Left ventricle myocardium inferior (tissue), 1 donor: Measurements from ENCODE around the gene WNT2. TPM values are rescaled to one million over a fixed set of nuclear protein-coding genes. Genes with fewer than 3 reads are reported as not detected.

ENCODE experiments used
- DNase-seq: peaks from one replicate; pipeline ENCODE4 v3.0.0-alpha.2; 2020
- H3K27ac ChIP-seq: fragments of 200-600 bp; replicated peaks from 2 replicates; pipeline ENCODE4 v1.8.0; 2021
- H3K27me3 ChIP-seq: fragments of 200-600 bp; 2 replicates; pipeline ENCODE4 v1.8.0; 2021; ENCODE audit warnings: low read depth
- H3K36me3 ChIP-seq: fragments of 200-600 bp; 2 replicates; pipeline ENCODE4 v1.8.0; 2021
- H3K4me1 ChIP-seq: fragments of 200-600 bp; 2 replicates; pipeline ENCODE4 v1.8.0; 2021
- H3K4me3 ChIP-seq: fragments of 200-600 bp; 2 replicates; pipeline ENCODE4 v1.8.0; 2021; ENCODE audit warnings: mild to moderate bottlenecking, moderate library complexity
- H3K9me3 ChIP-seq: fragments of 200-600 bp; replicated peaks from 2 replicates; pipeline ENCODE4 v1.8.0; 2021
- intact Hi-C: fragments of 100-400 bp; cut with micrococcal nuclease; formaldehyde crosslinking; loops from one replicate; pipeline ENCODE4 v1.11.0; 2022
- total RNA-seq: library from RNA; stranded (reverse); fragmentation: NEBNext Ultra II Directional; extraction: Animal tissue kit (Norgen Biotek cat#: 25700); gene quantifications from one replicate; pipeline ENCODE4 v1.2.1, GENCODE V29; 2021
- TF ChIP-seq, protein P1 (sequence below): fragments of 200-600 bp; IDR thresholded peaks from 2 replicates; pipeline ENCODE4 v1.8.0; 2021; ENCODE audit warnings: antibody characterized with exemption, mild to moderate bottlenecking, borderline replicate concordance
- donor health status: DM: no; HTN: yes; CAD: no; lungs with severe emphysema.

WNT2 gene
- total RNA-seq, 1 donor from 2014 or later = 0.14 TPM

GRCh38 chr7:117279931-117280557, 42.8 kb downstream of the WNT2 start:
- TF ChIP-seq, protein P1, sequence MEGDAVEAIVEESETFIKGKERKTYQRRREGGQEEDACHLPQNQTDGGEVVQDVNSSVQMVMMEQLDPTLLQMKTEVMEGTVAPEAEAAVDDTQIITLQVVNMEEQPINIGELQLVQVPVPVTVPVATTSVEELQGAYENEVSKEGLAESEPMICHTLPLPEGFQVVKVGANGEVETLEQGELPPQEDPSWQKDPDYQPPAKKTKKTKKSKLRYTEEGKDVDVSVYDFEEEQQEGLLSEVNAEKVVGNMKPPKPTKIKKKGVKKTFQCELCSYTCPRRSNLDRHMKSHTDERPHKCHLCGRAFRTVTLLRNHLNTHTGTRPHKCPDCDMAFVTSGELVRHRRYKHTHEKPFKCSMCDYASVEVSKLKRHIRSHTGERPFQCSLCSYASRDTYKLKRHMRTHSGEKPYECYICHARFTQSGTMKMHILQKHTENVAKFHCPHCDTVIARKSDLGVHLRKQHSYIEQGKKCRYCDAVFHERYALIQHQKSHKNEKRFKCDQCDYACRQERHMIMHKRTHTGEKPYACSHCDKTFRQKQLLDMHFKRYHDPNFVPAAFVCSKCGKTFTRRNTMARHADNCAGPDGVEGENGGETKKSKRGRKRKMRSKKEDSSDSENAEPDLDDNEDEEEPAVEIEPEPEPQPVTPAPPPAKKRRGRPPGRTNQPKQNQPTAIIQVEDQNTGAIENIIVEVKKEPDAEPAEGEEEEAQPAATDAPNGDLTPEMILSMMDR = no peak
- DNase-seq = no peak
- peaks cover 12% of the 10 kb centered on the region for H3K27me3 ChIP-seq
- no peaks in the 10 kb centered on the region for H3K4me1 ChIP-seq
- intact Hi-C loops = no loop called here
- no peak overlapping the region for H3K27ac ChIP-seq
- H3K4me3 ChIP-seq = no peak overlapping the region
- no peaks in the 10 kb centered on the region for H3K36me3 ChIP-seq
- no peaks in the 10 kb centered on the region for H3K9me3 ChIP-seq

DNA sequence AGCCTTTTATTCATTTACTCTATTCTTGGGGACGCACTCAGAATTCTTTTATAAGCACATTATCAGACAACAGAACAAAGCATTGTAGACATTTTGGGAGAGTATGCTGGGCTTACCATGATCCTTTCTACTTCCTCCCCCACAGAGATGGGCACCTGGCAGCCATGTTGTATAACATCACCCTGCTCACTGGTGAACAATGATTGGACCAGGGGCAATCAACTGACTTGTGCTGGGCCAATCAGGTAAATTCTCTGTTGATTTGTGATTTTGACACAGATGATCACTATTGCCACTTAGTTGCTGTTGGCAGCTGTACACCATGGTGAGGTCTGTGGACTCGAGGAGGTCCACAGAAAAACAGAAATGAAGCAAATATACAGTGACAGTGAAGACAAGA, 43.7 kb downstream of the WNT2 start:
- H3K27ac ChIP-seq = no peak overlapping the region
- no peaks in the 10 kb centered on the region for H3K9me3 ChIP-seq
- no peaks in the 10 kb centered on the region for H3K4me1 ChIP-seq
- TF ChIP-seq, protein P1 = no peak
- intact Hi-C loops = no loop called here
- DNase-seq = no peak
- H3K27me3 ChIP-seq = peaks cover 17% of the 10 kb centered on the region
- no peaks in the 10 kb centered on the region for H3K36me3 ChIP-seq
- H3K4me3 ChIP-seq = no peak overlapping the region

GRCh38 chr7:117278040-117278439, 44.8 kb downstream of the WNT2 start:
- DNase-seq = no peak
- Histone ChIP-seq H3K27ac (no peak overlapping the region), H3K4me3 (no peak overlapping the region), H3K27me3 (peaks cover 17% of the 10 kb centered on the region), H3K36me3 (no peaks in the 10 kb centered on the region), H3K9me3 (no peaks in the 10 kb centered on the region), H3K4me1 (no peaks in the 10 kb centered on the region)
- TF ChIP-seq, protein P1 = no peak
- intact Hi-C loops = no loop called here

GRCh38 chr7:117277576-117277975, 45.3 kb downstream of the WNT2 start:
- peaks cover 17% of the 10 kb centered on the region for H3K27me3 ChIP-seq
- H3K9me3 ChIP-seq = no peaks in the 10 kb centered on the region
- H3K4me3 ChIP-seq = no peak overlapping the region
- no peak for DNase-seq
- no peaks in the 10 kb centered on the region for H3K36me3 ChIP-seq
- intact Hi-C loops = no loop called here
- H3K27ac ChIP-seq = no peak overlapping the region
- TF ChIP-seq, protein P1 = no peak
- H3K4me1 ChIP-seq = no peaks in the 10 kb centered on the region

GRCh38 chr7:117274951-117275350, 47.9 kb downstream of the WNT2 start:
- Histone ChIP-seq H3K27ac (no peak overlapping the region), H3K36me3 (no peaks in the 10 kb centered on the region), H3K9me3 (no peaks in the 10 kb centered on the region), H3K4me3 (no peak overlapping the region), H3K4me1 (no peaks in the 10 kb centered on the region), H3K27me3 (peaks cover 21% of the 10 kb centered on the region)
- DNase-seq = no peak
- intact Hi-C loops = no loop called here
- TF ChIP-seq, protein P1 = no peak
